DND-41 (cell line): ENCODE measurements around the gene CNBD2.

Experiments used
- CTCF ChIP-seq: IDR thresholded peaks from 2 replicates; pipeline ENCODE4 v1.5.1; 2012; ENCODE audit warnings: borderline replicate concordance, low read length, moderate library complexity, mild to moderate bottlenecking; ENCODE audit not compliant: poor library complexity, severe bottlenecking; ENCODE audit errors: extremely low read depth
- EZH2 ChIP-seq: IDR thresholded peaks from 3 replicates; pipeline ENCODE4 v1.6.1; 2012; ENCODE audit warnings: borderline replicate concordance, low read depth, mild to moderate bottlenecking, moderate library complexity, low read length, inconsistent platforms; ENCODE audit not compliant: severe bottlenecking

GRCh38 chr20:35984382-35984781, 16.0 kb downstream of the CNBD2 start:
- TF ChIP-seq CTCF (no peak), EZH2 (no peak)
